Lung (tissue), 12 donors: Measurements from ENCODE around the gene USP44. TPM values are rescaled to one million over a fixed set of nuclear protein-coding genes. Genes with fewer than 3 reads are reported as not detected.

Experiments used
- ATAC-seq: fragments of 200-7000 bp; cut with Tn5 transposase; one replicate; pipeline ENCODE4 v1.9.1; 2020; ENCODE audit warnings: moderate number of reproducible peaks; ENCODE audit not compliant: insufficient read depth, low FRiP score
- DNase-seq, 3 donors: peaks; one replicate each; pipeline ENCODE4 v3.0.0-alpha.2; 2013 to 2017
- H3K27ac ChIP-seq, 2 donors: one replicate each; pipeline ENCODE4 v1.5.1; 2013; ENCODE audit warnings: mild to moderate bottlenecking in 2 of 2, moderate library complexity in 2 of 2, control low read depth in 1 of 2, inconsistent platforms in 1 of 2, low read depth in 1 of 2, low read length in 1 of 2
- H3K27me3 ChIP-seq, 3 donors: one replicate each; pipeline ENCODE4 v1.5.1; 2013; ENCODE audit warnings: low read length in 2 of 3; ENCODE audit not compliant: control insufficient read depth in 3 of 3, insufficient read depth in 3 of 3
- H3K36me3 ChIP-seq, 4 donors: one replicate each; pipeline ENCODE4 v1.5.1; 2013; ENCODE audit warnings: low read length in 4 of 4, mild to moderate bottlenecking in 1 of 4, moderate library complexity in 1 of 4; ENCODE audit not compliant: control insufficient read depth in 4 of 4, insufficient read depth in 4 of 4
- H3K4me1 ChIP-seq, 5 donors: one replicate each; pipeline ENCODE4 v1.5.1; 2013; ENCODE audit warnings: low read length in 5 of 5, mild to moderate bottlenecking in 2 of 5, moderate library complexity in 1 of 5; ENCODE audit not compliant: control insufficient read depth in 5 of 5, insufficient read depth in 5 of 5
- H3K4me3 ChIP-seq: one replicate; pipeline ENCODE4 v1.5.1; 2013; ENCODE audit warnings: mild to moderate bottlenecking, control low read depth, moderate library complexity
- H3K9ac ChIP-seq, 2 donors: one replicate each; pipeline ENCODE4 v1.5.1; 2013; ENCODE audit warnings: low read length in 2 of 2, control low read depth in 1 of 2; ENCODE audit not compliant: insufficient read depth in 1 of 2
- H3K9me3 ChIP-seq, 4 donors: one replicate each; pipeline ENCODE4 v1.5.1; 2013; ENCODE audit warnings: low read length in 3 of 4, mild to moderate bottlenecking in 1 of 4, moderate library complexity in 1 of 4; ENCODE audit not compliant: control insufficient read depth in 4 of 4, insufficient read depth in 3 of 4
- WGBS, 2 donors: extraction: QIAGEN DNeasy Blood & Tissue Kit; methylation state at CpG; one replicate each; pipeline ENCODE4 v1.1.7; 2013; 5-methylcytosine and 5-hydroxymethylcytosine counted together
- polyA plus RNA-seq, 2 donors: library from polyadenylated mRNA; stranded (reverse); fragments of 200-250 nt; gene quantifications; one replicate each; pipeline ENCODE4 v1.2.1, GENCODE V29; 2013
- total RNA-seq, 2 donors: library from RNA; depleted of rRNA in 1 of 2; stranded (reverse); fragments of >200 nt in 1 of 2; gene quantifications; one replicate each; pipeline ENCODE4 v1.2.1, GENCODE V29; 2014 to 2021
- TF ChIP-seq, protein P1 (sequence below): IDR thresholded peaks from 2 replicates; pipeline ENCODE4 v1.5.1; 2012; ENCODE audit warnings: mild to moderate bottlenecking; ENCODE audit errors: control extremely low read depth, extremely low read depth
- donor health status: control.
- donor health status: control.
- donor health status: Bipolar disorder and iron deficiency.
- donor health status: healthy.
- donor health status: DM: yes; HTN: yes; CAD: no.

USP44 gene
- total and polyA plus RNA-seq, 4 donors, result 2.3 to 18.6 (median 10.2) TPM

DNA sequence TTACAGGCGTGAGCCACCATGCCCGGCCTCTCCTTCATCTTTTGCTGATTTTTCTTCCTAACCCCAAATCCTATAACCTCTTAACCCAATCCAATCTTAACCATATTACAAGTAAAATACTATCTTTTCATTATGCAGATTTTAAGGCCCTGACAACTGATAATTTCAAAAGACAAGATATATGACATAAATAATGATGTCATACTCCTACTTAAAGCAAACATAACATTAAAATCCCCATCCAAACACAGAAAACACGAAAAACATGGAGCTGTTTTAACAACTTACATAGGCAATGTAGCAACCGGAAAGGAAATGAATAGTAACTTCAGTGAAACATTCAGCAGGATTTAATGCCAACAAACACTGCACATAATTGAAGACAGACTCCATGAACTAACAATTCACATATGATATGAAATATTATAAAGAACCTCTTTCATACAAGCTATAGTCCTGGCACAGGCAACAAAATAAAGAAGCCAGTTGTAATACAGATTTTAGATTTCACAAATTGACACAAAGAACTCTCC is 21.5 kb downstream of the USP44 start:
- no peaks in the 10 kb centered on the region for H3K27me3 ChIP-seq
- H3K4me1 ChIP-seq, result no peaks in the 10 kb centered on the region
- DNase-seq (no peak), ATAC-seq (no peak)
- no peak overlapping the region for H3K9ac ChIP-seq
- H3K36me3 ChIP-seq, result peaks cover 0 to 2% (median 0%) of the 10 kb centered on the region in 4 donors
- TF ChIP-seq, protein P1, sequence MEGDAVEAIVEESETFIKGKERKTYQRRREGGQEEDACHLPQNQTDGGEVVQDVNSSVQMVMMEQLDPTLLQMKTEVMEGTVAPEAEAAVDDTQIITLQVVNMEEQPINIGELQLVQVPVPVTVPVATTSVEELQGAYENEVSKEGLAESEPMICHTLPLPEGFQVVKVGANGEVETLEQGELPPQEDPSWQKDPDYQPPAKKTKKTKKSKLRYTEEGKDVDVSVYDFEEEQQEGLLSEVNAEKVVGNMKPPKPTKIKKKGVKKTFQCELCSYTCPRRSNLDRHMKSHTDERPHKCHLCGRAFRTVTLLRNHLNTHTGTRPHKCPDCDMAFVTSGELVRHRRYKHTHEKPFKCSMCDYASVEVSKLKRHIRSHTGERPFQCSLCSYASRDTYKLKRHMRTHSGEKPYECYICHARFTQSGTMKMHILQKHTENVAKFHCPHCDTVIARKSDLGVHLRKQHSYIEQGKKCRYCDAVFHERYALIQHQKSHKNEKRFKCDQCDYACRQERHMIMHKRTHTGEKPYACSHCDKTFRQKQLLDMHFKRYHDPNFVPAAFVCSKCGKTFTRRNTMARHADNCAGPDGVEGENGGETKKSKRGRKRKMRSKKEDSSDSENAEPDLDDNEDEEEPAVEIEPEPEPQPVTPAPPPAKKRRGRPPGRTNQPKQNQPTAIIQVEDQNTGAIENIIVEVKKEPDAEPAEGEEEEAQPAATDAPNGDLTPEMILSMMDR, result no peak
- no peak overlapping the region for H3K27ac ChIP-seq
- H3K4me3 ChIP-seq, result no peak overlapping the region
- 93 to 94% methylated on average over 4 of the region's 4 CpGs for WGBS, 2 donors
- no peaks in the 10 kb centered on the region for H3K9me3 ChIP-seq

DNA sequence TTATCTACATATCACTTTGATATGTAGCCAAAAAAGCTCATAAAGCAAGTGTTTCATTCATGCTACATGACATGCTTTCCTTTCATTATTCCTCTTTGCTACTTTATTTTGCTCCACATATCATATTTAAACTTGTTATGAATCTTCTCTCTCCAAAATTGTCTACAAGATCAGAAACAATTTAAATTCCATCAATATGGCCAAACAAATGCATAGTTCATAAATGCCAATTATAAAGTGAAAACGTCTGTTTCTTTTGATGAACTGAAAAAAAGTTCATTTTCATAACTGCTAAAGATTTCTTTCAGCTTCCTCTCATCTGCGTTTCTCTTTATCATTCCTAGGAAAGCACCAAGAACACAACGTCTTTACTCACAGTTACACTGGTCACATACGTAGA is 22.8 kb downstream of the USP44 start:
- whole genome bisulfite sequencing, 2 donors, result 78 to 81% methylated on average over 4 of the region's 4 CpGs
- peaks cover 0 to 3% (median 0%) of the 10 kb centered on the region in 4 donors for H3K36me3 ChIP-seq
- TF ChIP-seq, protein P1, result no peak
- H3K9me3 ChIP-seq, result no peaks in the 10 kb centered on the region
- no peak for ATAC-seq
- no peak overlapping the region for H3K4me3 ChIP-seq
- H3K9ac ChIP-seq, result no peak overlapping the region
- DNase-seq, result no peak
- H3K4me1 ChIP-seq, result no peaks in the 10 kb centered on the region
- no peak overlapping the region for H3K27ac ChIP-seq
- no peaks in the 10 kb centered on the region for H3K27me3 ChIP-seq

DNA sequence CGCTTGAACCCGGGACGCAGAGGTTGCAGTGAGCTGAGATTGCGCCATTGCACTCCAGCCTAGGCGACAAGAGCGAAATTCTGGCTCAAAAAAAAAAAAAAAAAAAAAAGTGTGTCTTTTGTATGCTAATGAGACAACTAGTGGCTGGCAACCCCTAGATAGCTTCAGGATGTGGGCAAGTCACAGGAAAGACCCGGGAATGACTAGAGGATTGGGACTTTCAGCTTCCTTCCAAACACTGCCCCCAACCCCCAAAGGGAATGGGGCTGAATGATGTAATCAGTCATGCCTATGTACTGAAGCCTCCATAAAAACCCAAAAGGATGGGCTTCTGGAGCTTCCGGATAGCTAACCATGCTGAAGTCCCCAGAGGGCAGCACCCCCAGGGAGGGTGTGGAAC is 28.6 kb downstream of the USP44 start:
- ATAC-seq (no peak), DNase-seq (no peak)
- H3K4me1 ChIP-seq, result no peaks in the 10 kb centered on the region
- H3K36me3 ChIP-seq, result peaks cover 0 to 1% (median 0%) of the 10 kb centered on the region in 4 donors
- no peak overlapping the region for H3K4me3 ChIP-seq
- H3K27me3 ChIP-seq, result no peaks in the 10 kb centered on the region
- no peaks in the 10 kb centered on the region for H3K9me3 ChIP-seq
- TF ChIP-seq, protein P1, result no peak
- 79 to 91% methylated on average over 8 of the region's 8 CpGs for WGBS, 2 donors
- no peak overlapping the region for H3K9ac ChIP-seq
- no peak overlapping the region for H3K27ac ChIP-seq

DNA sequence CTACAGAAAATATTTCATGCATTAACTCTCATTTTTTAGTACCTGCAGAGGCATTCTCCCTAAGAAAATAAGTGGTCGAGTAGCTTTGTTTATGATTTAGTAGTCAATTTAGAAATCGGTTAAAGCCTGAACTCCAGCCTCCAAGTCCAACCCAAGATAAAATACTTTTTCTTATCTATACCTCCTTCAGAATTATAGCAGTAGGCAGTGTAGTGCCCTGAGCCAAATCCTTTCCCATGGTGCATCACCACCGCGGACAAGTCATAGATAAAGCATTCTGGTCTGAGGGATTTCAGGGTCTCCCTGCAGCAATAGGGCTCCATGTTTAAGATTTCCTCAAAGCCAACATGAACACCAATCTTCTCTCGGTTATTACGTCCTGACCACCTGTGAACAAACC is 30.5 kb downstream of the USP44 start:
- Histone ChIP-seq H3K27me3 (no peaks in the 10 kb centered on the region), H3K27ac (no peak overlapping the region), H3K36me3 (peaks cover 0 to 1% (median 0%) of the 10 kb centered on the region in 4 donors), H3K9ac (no peak overlapping the region), H3K4me1 (no peaks in the 10 kb centered on the region), H3K9me3 (no peaks in the 10 kb centered on the region), H3K4me3 (no peak overlapping the region)
- 95 to 96% methylated on average over 6 of the region's 6 CpGs for WGBS, 2 donors
- TF ChIP-seq, protein P1, result no peak
- no peak for DNase-seq
- ATAC-seq, result no peak
